ENCODE measurements around the gene PCDHGA10. TPM values are rescaled to one million over a fixed set of nuclear protein-coding genes. Genes with fewer than 3 reads are reported as not detected.
A peak's percentile ranks its signal among the peaks of the same experiment; 100 is the strongest.

The PCDHGA10 gene
- total RNA-seq: 1 to 10 TPM; 4.0 to 6.5 (median 6.1) TPM

DNA sequence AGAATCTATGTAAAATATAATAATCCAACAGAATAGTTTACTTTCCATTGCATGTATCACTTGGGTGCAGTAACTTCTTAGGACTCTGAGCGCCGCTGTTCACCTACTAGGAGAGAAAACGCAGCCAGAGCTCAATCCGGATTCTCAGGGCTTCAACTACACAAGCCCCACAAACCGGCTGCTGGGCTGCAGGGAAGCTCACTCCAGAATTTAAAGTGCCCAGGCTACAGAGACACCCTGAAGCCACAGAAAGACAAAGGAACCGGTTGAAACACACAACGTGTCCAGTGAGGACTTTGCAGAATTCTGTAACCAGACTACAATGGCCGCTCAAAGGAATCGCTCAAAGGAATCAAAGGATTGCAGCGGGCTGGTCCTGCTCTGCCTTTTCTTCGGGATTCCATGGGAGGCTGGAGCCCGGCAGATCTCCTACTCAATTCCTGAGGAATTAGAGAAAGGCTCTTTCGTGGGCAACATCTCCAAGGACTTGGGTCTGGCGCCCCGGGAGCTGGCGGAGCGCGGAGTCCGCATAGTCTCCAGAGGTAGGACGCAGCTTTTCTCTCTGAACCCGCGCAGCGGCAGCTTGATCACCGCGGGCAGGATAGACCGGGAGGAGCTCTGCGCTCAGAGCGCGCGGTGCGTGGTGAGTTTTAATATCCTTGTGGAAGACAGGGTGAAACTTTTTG lies at the start of gene PCDHGA10:
Gene PCDHGA10, plus strand, starts transcription at position 134 of the 686 bp plus-strand sequence. Its CDS starts 189 bp downstream, at position 323.
- no peak for TF ChIP-seq POLR2A (IDR thresholded peaks at IDR 0.05)
- TF ChIP-seq, protein P1, sequence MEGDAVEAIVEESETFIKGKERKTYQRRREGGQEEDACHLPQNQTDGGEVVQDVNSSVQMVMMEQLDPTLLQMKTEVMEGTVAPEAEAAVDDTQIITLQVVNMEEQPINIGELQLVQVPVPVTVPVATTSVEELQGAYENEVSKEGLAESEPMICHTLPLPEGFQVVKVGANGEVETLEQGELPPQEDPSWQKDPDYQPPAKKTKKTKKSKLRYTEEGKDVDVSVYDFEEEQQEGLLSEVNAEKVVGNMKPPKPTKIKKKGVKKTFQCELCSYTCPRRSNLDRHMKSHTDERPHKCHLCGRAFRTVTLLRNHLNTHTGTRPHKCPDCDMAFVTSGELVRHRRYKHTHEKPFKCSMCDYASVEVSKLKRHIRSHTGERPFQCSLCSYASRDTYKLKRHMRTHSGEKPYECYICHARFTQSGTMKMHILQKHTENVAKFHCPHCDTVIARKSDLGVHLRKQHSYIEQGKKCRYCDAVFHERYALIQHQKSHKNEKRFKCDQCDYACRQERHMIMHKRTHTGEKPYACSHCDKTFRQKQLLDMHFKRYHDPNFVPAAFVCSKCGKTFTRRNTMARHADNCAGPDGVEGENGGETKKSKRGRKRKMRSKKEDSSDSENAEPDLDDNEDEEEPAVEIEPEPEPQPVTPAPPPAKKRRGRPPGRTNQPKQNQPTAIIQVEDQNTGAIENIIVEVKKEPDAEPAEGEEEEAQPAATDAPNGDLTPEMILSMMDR (IDR thresholded peaks at IDR 0.05): peak; percentile 23 to 54 (median 41)
- 27 to 34% methylated on average over 3 to 31 of the region's 31 CpGs for WGBS, 2 donors (ENCODE audit: low coverage in 1 of 2)
- peaks cover 8% of the 10 kb centered on the region for H3K27me3 ChIP-seq
- no peaks in the 10 kb centered on the region for H3K36me3 ChIP-seq
- in situ Hi-C loops (cut with MboI; ENCODE audit: low pct_ligation_motif_present in 1 of 4, low pct_unique_long_range_greater_than_20kb in 1 of 4, low sequenced_read_pairs in 3 of 4): loop anchor here in 1 of 4 donors (10.0 kb wide), 1 partner anchor 142 kb away; no protein-coding TSS in a partner anchor
- H3K27ac ChIP-seq: peak within 1 kb of the TSS in 1 of 4 donors; percentile 2
- no peaks in the 10 kb centered on the region for H3K4me1 ChIP-seq
- peaks cover 50 to 92% of the 10 kb centered on the region in 2 donors for H3K9me3 ChIP-seq
- DNase-seq: peak; percentile 62
- H3K4me3 ChIP-seq: peak within 1 kb of the TSS in 3 of 4 donors; percentile 16 to 44 (median 18)
- intact Hi-C loops (cut with DNase I; ENCODE audit: low total_unique reads): loop anchor here (10.0 kb wide), 1 partner anchor 152 kb away; no protein-coding TSS in a partner anchor

DNA sequence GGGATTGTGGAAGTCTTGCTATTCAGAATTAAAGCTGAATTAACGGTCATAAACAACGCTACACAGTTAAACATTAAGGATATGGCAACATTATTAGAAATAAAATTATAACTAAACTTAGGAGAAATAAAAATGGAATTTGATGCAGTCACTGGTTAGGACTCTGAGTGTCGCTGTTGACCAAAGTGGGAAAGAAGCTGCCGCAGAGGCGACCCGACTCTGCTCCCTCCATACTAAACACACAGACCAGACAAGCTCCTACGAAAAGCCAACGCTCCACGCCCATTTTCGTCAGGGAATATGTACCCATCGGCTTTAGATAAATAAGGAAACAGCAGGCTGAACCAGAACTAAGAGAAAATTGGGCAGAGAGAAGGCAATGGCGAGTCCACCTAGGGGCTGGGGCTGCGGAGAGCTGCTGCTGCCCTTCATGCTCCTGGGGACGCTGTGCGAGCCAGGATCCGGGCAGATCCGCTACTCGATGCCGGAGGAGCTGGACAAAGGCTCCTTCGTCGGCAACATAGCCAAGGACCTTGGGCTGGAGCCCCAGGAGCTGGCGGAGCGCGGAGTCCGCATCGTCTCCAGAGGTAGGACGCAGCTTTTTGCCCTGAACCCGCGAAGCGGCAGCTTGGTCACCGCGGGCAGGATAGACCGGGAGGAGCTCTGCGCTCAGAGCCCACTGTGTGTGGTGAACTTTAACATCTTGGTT lies 48.7 kb upstream of the PCDHGA10 start, which contains the start of gene PCDHGA5:
Gene PCDHGA5, plus strand, starts transcription at position 211 of the 709 bp plus-strand sequence. Its CDS starts 169 bp downstream, at position 380.
- intact Hi-C loops (cut with DNase I; ENCODE audit: low total_unique reads): no loop called here
- H3K27me3 ChIP-seq: peaks cover 39% of the 10 kb centered on the region
- no peak for TF ChIP-seq POLR2AphosphoS5 (IDR thresholded peaks at IDR 0.05)
- H3K27ac ChIP-seq: no peak within 1 kb of the TSS
- 52 to 61% methylated on average over 13 to 34 of the region's 34 CpGs for WGBS, 2 donors (ENCODE audit: low coverage in 1 of 2)
- H3K36me3 ChIP-seq: no peaks in the 10 kb centered on the region
- DNase-seq: no peak
- no peak within 1 kb of the TSS for H3K4me3 ChIP-seq
- in situ Hi-C loops (cut with MboI; ENCODE audit: low pct_ligation_motif_present in 1 of 4, low pct_unique_long_range_greater_than_20kb in 1 of 4, low sequenced_read_pairs in 3 of 4): loop anchor here in 1 of 4 donors (25.0 kb wide), 1 partner anchor 198 kb away; no protein-coding TSS in a partner anchor
- no peaks in the 10 kb centered on the region for H3K4me1 ChIP-seq
- H3K9me3 ChIP-seq: peaks cover 66 to 89% of the 10 kb centered on the region in 2 donors

DNA sequence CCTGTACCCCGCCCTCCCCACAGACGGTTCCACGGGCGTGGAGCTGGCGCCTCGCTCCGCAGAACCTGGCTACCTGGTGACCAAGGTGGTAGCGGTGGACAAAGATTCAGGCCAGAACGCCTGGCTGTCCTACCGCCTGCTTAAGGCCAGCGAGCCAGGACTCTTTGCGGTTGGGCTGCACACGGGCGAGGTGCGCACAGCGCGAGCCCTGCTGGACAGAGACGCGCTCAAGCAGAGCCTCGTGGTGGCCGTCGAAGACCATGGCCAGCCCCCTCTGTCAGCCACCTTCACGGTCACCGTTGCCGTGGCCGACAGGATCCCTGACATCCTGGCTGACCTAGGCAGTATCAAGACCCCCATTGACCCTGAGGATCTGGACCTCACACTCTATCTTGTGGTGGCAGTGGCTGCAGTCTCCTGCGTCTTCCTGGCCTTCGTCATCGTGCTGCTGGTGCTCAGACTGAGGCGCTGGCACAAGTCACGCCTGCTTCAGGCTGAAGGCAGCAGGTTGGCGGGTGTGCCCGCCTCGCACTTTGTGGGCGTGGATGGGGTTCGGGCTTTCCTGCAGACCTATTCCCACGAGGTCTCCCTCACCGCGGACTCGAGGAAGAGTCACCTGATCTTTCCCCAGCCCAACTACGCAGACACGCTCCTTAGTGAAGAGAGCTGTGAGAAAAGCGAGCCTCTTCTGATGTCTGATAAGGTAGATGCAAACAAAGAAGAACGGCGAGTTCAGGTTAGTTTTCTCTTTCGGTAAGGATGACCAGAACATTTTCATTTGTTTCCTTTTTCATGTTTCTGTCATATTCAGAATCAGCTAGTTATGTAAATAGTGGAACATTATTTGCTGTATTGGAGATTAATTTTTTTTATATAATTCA lies 46.5 kb upstream of the PCDHGA10 start:
- in situ Hi-C loops (cut with MboI; ENCODE audit: low pct_ligation_motif_present in 1 of 4, low pct_unique_long_range_greater_than_20kb in 1 of 4, low sequenced_read_pairs in 3 of 4): loop anchor here in 1 of 4 donors (25.0 kb wide), 1 partner anchor 196 kb away; no protein-coding TSS in a partner anchor
- H3K36me3 ChIP-seq: no peaks in the 10 kb centered on the region
- WGBS, 2 donors (ENCODE audit: low coverage in 1 of 2): 63 to 75% methylated on average over 7 to 46 of the region's 46 CpGs
- TF ChIP-seq POLR2A (IDR thresholded peaks at IDR 0.05) (no peak), EP300 (IDR thresholded peaks at IDR 0.05; ENCODE audit: low read depth) (no peak), POLR2AphosphoS5 (IDR thresholded peaks at IDR 0.05) (no peak)
- TF ChIP-seq, protein P1 (IDR thresholded peaks at IDR 0.05): no peak
- intact Hi-C loops (cut with DNase I; ENCODE audit: low total_unique reads): no loop called here
- no peak overlapping the region for H3K4me3 ChIP-seq
- no peaks in the 10 kb centered on the region for H3K4me1 ChIP-seq
- peaks cover 56 to 93% of the 10 kb centered on the region in 2 donors for H3K9me3 ChIP-seq
- no peak overlapping the region for H3K27ac ChIP-seq
- peaks cover 37% of the 10 kb centered on the region for H3K27me3 ChIP-seq
- no peak for DNase-seq

DNA sequence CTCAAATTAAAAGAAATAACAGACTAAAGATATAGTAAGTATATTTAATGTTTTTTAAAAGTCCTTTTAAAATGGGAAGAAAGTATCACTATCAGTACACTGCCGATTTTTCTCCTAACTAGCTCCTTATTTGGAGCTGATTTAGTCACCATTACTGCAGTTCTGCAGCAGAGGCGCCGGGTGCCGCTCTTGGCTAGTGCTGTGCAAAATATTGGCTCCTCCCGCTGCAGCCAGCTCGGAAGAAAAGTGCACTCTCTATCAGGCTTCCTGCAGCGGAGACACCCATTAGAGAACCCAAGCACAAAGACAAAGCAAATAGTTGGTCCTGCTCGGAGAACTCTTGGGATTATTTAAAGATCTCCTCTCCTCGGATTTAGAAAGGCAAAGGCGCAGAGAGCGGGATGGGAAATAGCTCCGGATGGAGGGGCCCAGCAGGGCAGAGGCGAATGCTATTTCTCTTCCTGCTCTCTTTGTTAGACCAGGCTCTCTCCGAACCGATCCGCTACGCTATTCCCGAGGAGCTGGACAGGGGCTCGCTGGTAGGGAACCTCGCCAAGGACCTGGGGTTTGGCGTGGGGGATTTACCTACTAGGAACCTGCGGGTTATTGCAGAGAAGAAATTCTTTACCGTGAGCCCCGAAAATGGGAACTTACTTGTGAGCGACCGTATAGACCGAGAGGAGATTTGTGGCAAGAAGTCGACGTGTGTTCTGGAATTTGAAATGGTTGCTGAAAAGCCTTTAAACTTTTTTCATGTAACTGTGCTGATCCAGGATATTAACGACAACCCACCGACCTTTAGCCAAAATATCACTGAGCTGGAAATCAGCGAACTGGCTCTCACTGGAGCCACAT lies 42.6 kb upstream of the PCDHGA10 start, which contains the start of gene PCDHGB3:
Gene PCDHGB3, plus strand, starts transcription at position 249 of the 855 bp plus-strand sequence. Its CDS starts 153 bp downstream, at position 402.
- Histone ChIP-seq H3K9me3 (peaks cover 26 to 95% of the 10 kb centered on the region in 2 donors), H3K27ac (no peak within 1 kb of the TSS), H3K4me3 (peak within 1 kb of the TSS in 1 of 4 donors; percentile 30), H3K36me3 (peaks cover 0 to 3% (median 0%) of the 10 kb centered on the region in 4 donors), H3K27me3 (peaks cover 15% of the 10 kb centered on the region), H3K4me1 (no peaks in the 10 kb centered on the region)
- in situ Hi-C loops (cut with MboI; ENCODE audit: low pct_ligation_motif_present in 1 of 4, low pct_unique_long_range_greater_than_20kb in 1 of 4, low sequenced_read_pairs in 3 of 4): loop anchor here in 1 of 4 donors (25.0 kb wide), 1 partner anchor 192 kb away; no protein-coding TSS in a partner anchor
- TF ChIP-seq, protein P1 (IDR thresholded peaks at IDR 0.05): peak in 1 of 5 experiments; percentile 14
- no peak for TF ChIP-seq EP300 (IDR thresholded peaks at IDR 0.05; ENCODE audit: low read depth)
- no peak for TF ChIP-seq POLR2A (IDR thresholded peaks at IDR 0.05)
- intact Hi-C loops (cut with DNase I; ENCODE audit: low total_unique reads): no loop called here
- DNase-seq: peak; percentile 21
- WGBS, 2 donors (ENCODE audit: low coverage in 1 of 2): 47 to 52% methylated on average over 12 to 32 of the region's 32 CpGs

Data from transverse colon (tissue), 4 donors.